ENCODE measurements around the gene DGKK.

DNA sequence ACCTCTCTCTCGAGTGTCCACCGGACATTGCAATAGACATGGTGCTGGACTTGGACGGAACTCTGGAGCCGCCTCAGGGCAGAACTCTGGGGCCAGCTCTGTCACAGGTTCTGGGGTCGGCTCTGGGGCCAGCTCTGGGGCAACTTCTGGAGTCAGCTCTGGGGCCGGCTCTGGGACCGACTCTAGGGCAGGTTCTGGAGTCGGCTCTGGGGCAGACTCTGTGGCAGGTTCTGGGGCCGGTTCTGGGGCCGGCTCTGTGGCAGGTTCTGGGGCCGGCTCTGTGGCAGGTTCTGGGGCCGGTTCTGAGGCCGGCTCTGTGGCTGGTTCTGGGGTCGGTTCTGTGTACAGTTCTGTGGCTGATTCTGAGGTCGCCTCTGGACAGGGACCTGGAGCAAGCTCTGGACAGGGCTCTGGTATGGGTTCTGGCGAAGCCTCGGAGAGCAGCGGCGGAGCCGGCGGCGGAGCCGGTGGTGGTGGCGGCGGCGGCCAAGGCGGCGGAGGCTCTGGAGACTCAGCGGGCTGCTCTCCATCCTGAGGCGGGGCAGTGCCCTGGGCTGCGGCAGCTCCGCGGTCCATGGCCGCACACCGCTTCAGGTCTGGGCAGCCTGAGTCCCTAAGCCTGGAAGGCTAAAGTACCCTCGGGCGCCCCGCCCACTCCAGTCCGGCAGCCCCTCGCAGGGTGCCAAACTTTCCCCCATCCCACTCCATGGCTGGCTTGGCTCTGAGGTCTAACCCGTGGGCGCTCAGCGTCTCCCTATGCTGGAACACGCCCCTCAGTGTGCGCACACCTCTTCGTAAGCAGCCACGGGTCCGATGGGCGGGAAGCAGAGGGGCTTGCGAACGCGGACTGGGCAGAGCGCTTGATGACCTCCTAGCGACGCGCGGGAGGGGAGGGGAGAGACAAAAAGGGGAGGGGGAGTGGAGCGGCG, at the start of gene DGKK:
- TF ChIP-seq POLR2AphosphoS5 (IDR thresholded peaks at IDR 0.05; ENCODE audit: low read depth, low read length), result no peak
- TF ChIP-seq POLR2A (IDR thresholded peaks at IDR 0.05; ENCODE audit: low read depth, low read length), result no peak
- no peak for TF ChIP-seq TAF1 (IDR thresholded peaks at IDR 0.05; ENCODE audit: borderline replicate concordance, low read depth, low read length)
